Activated CD8-positive, alpha-beta T cell treated with anti-CD3 and anti-CD28 coated beads, Interleukin-2, amount 10 ng/mL, durations not matched to agents 7 days and 5 days (primary cell): ENCODE data around the gene PPP3CA. TPM values are rescaled to one million over a fixed set of nuclear protein-coding genes. Genes with fewer than 3 reads are reported as not detected.

Source experiments
- ATAC-seq: fragments of 150-1000 bp; cut with Tn5 transposase; one replicate; pipeline ENCODE4 v1.10.0; 2021; ENCODE audit warnings: moderate library complexity
- CTCF ChIA-PET: fragments of 350-600 bp; sonication (Branson Sonifier 250); formaldehyde crosslinking; loops from one replicate; lab custom pipeline; 2021; ENCODE audit warnings: antibody characterized with exemption; lab: Charles Lee
- POLR2A ChIA-PET: fragments of 350-600 bp; sonication (Branson Sonifier 250); formaldehyde crosslinking; loops from one replicate; lab custom pipeline; 2021; ENCODE audit warnings: antibody characterized with exemption; lab: Charles Lee
- DNase-seq: peaks from one replicate; pipeline ENCODE4 v3.0.0-alpha.2; 2020
- H3K27ac Mint-ChIP-seq: one replicate; pipeline ENCODE4 v1.8.0; 2021; ENCODE audit warnings: mild to moderate bottlenecking, mixed read lengths
- H3K27me3 Mint-ChIP-seq: one replicate; pipeline ENCODE4 v1.8.0; 2021; ENCODE audit warnings: low read depth, mixed read lengths
- H3K36me3 Mint-ChIP-seq: one replicate; pipeline ENCODE4 v1.8.0; 2021; ENCODE audit warnings: low read depth, mixed read lengths
- H3K4me1 Mint-ChIP-seq: one replicate; pipeline ENCODE4 v1.8.0; 2021; ENCODE audit warnings: low read depth, mixed read lengths
- H3K4me3 Mint-ChIP-seq: one replicate; pipeline ENCODE4 v1.8.0; 2021; ENCODE audit warnings: mild to moderate bottlenecking, mixed read lengths
- H3K9me3 Mint-ChIP-seq: one replicate; pipeline ENCODE4 v1.8.0; 2022; ENCODE audit warnings: mixed read lengths; ENCODE audit not compliant: insufficient read depth
- total RNA-seq, 2 experiments: library from RNA; stranded (reverse); gene quantifications; one replicate each; pipeline ENCODE4 v1.2.3, GENCODE V29; 2021

Gene PPP3CA
- total RNA-seq, 2 experiments from 2014 or later, result 28.6 to 29.0 TPM

DNA sequence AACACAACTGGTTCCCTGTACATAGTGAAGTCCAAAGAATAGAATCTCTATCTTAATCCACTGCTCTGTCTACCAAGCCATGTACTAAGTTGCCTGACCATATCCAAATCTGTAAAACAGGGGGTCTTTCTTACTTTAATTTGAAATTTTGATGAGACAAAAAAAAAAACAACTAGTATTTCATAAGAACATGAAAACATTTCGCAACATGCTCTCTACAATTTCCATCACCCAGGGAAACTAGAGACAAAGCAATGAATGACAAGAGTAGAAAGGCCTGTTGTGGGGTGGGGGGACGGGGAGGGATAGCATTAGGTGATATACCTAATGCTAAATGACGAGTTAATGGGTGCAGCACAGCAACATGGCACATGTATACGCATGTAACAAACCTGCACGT, 279.9 kb downstream of the PPP3CA start:
- ChIA-PET POLR2A (no interaction called here), CTCF (interaction anchor here (1.2 kb wide), 1 partner anchor 34 kb away, joined by 3 read pairs; no protein-coding TSS in a partner anchor)
- Mint-ChIP-seq H3K9me3 (no peaks in the 10 kb centered on the region), H3K4me3 (no peak overlapping the region), H3K36me3 (peaks cover 6% of the 10 kb centered on the region), H3K27me3 (no peaks in the 10 kb centered on the region), H3K4me1 (no peaks in the 10 kb centered on the region), H3K27ac (no peak overlapping the region)
- DNase-seq (no peak), ATAC-seq (no peak)

DNA sequence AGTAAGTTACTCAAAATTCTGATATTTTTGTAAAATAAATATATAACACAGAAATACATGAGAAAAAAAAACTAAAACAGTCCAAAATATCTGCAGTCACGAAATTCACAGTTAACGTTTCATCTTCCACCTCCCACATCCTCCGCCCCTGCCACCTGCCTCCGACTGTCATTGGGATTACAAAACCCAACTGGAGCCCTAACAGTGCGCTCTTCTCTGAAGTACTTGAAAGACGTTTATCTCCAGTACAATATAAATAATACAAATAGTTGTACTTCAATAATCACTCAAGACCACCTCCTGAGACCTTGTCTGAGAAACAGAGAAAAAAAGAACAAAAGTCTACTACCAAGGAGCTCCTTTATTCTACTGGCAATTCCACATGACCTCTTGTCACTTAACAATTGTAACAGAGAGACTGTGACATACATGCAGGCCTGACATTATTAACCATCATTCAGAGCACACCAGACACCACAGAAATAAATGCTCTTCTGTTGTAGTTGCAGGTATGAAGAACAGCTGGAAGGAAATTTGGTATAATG, 280.6 kb downstream of the PPP3CA start:
- H3K27ac Mint-ChIP-seq, result no peak overlapping the region
- H3K36me3 Mint-ChIP-seq, result peaks cover 6% of the 10 kb centered on the region
- no peaks in the 10 kb centered on the region for H3K9me3 Mint-ChIP-seq
- CTCF ChIA-PET, result interaction anchor here (1.2 kb wide), 1 partner anchor 34 kb away, joined by 3 read pairs; no protein-coding TSS in a partner anchor
- no peak for DNase-seq
- POLR2A ChIA-PET, result no interaction called here
- no peak overlapping the region for H3K4me3 Mint-ChIP-seq
- H3K4me1 Mint-ChIP-seq, result no peaks in the 10 kb centered on the region
- ATAC-seq, result no peak
- H3K27me3 Mint-ChIP-seq, result no peaks in the 10 kb centered on the region

DNA sequence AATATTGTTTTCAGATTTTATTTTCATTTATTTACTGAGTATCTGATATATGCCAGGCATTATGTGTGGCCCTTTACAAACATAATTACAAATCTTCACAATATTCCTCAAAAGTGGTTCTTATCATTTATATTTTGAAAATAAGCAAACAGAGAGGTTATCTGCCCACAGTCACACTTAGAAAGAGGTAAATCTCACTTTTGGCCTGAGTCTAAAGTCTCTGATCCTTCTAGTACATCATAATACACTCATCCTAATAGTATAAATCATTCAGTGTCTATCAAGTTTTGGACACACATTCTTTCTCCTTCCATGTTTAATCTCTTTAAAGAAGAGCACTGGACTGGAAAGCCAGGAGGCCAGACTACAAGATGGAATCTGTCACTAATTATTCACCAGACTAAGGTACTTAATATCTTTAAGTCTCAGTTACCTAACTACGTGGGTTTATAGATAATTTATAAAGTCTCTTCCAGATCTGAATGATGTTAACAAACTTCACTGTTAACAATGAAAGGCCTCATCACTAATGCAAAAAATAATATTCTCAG, 281.3 kb downstream of the PPP3CA start:
- Mint-ChIP-seq H3K4me1 (no peaks in the 10 kb centered on the region), H3K27me3 (no peaks in the 10 kb centered on the region), H3K9me3 (no peaks in the 10 kb centered on the region), H3K36me3 (peaks cover 6% of the 10 kb centered on the region), H3K4me3 (no peak overlapping the region), H3K27ac (no peak overlapping the region)
- DNase-seq, result no peak
- POLR2A ChIA-PET, result no interaction called here
- no peak for ATAC-seq
- CTCF ChIA-PET, result interaction anchor here (1.2 kb wide), 1 partner anchor 35 kb away, joined by 3 read pairs; no protein-coding TSS in a partner anchor

DNA sequence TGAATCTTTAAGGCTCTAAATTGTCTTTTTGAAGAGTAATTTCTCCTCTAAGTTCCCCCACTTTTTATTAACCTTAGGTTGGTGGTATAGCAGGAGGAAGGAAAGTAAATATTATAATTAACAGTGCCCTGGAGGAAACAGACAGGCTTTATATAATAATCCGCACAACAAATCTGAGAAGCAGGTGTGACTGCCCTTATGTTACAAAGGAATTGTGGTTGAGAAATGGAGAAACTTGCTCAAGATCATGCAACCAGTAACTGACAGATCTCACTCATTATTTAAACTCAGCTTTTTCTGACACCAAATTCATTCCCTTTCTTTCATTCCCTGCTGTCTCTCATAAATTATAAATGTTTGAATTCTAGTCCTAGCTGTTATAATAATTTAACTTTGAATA, 282.0 kb downstream of the PPP3CA start:
- no peak for ATAC-seq
- no peaks in the 10 kb centered on the region for H3K4me1 Mint-ChIP-seq
- no peak for DNase-seq
- peaks cover 6% of the 10 kb centered on the region for H3K36me3 Mint-ChIP-seq
- no peak overlapping the region for H3K27ac Mint-ChIP-seq
- ChIA-PET POLR2A (no interaction called here), CTCF (no interaction called here)
- no peaks in the 10 kb centered on the region for H3K27me3 Mint-ChIP-seq
- no peak overlapping the region for H3K4me3 Mint-ChIP-seq
- H3K9me3 Mint-ChIP-seq, result no peaks in the 10 kb centered on the region

DNA sequence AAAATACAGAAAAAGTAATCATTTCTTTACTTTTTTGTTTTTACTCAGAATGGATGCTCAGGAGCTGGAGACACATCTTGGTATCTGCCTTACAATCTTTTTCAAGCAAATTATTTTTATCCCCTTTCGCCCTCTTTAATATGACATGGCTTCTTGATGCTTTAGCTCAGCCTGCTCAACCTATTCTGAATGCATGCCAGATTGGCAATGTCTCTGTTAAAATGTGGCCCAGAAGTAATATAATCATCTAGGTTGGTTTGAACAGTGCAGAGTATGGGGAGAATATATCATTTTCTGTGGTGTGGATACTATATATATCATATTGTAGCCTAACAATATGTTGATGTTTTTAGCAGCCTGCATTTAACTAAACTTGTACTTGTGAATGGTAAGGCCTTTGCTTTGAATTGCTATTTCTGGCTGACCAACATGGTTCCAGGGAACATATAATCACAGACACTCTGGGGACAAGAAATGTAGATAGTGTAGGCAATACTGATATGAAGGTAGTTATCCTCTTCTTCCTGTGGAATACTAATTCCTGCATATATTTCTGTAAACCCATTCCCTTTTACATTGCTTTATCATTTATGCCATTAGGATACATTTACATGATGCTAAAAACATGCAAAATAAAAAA, 282.7 kb downstream of the PPP3CA start:
- Mint-ChIP-seq H3K36me3 (peaks cover 6% of the 10 kb centered on the region), H3K4me1 (no peaks in the 10 kb centered on the region), H3K9me3 (no peaks in the 10 kb centered on the region)

DNA sequence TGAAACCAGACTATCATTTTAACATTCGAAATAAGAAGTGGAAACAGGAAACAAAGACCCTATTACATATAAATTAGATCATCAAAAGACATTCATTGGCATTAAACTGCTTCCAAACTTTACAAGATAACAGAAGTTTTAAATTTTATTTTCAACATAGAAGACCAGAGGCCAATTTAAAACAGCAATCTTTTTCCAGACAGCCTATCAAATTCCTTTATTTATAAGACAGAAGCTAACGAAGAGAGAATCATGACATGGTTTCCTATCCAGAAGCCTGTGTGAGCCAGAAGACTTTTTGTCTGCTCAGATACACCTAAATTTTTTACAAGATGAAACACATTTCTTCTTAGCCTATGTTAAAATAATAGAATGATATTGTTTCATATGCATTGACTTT, 291.9 kb downstream of the PPP3CA start:
- ChIA-PET POLR2A (no interaction called here), CTCF (no interaction called here)
- H3K4me1 Mint-ChIP-seq, result no peaks in the 10 kb centered on the region
- H3K36me3 Mint-ChIP-seq, result peaks cover 2% of the 10 kb centered on the region
- H3K9me3 Mint-ChIP-seq, result no peaks in the 10 kb centered on the region
- no peak for ATAC-seq
- no peak overlapping the region for H3K27ac Mint-ChIP-seq
- DNase-seq, result no peak
- no peaks in the 10 kb centered on the region for H3K27me3 Mint-ChIP-seq
- no peak overlapping the region for H3K4me3 Mint-ChIP-seq

More for the DNA sequence above, 282.7 kb downstream of the PPP3CA start:
- H3K4me3 Mint-ChIP-seq, result no peak overlapping the region
- H3K27ac Mint-ChIP-seq, result no peak overlapping the region
- ChIA-PET CTCF (no interaction called here), POLR2A (no interaction called here)
- ATAC-seq, result no peak
- no peaks in the 10 kb centered on the region for H3K27me3 Mint-ChIP-seq
- no peak for DNase-seq

DNA sequence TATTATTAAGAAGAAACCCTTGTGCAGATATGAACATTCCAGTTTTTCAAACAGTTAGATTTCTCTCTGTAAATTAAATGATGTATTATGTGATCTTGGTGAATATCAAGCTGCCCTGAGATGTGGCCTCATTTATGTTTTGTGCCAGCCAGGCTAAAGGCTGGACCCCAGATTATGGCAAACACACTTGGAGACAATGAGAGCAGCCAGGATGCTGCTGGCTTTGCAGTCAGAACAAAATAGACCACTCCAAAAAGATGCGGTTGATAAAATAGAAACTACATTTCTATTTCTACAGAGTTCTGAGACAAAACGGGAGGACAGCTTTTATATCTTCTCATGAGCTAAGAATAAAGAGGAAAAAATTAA, 296.5 kb downstream of the PPP3CA start:
- Mint-ChIP-seq H3K4me1 (no peaks in the 10 kb centered on the region), H3K27ac (no peak overlapping the region), H3K4me3 (no peak overlapping the region), H3K36me3 (peaks cover 5% of the 10 kb centered on the region), H3K27me3 (no peaks in the 10 kb centered on the region), H3K9me3 (no peaks in the 10 kb centered on the region)
- DNase-seq (no peak), ATAC-seq (no peak)
- ChIA-PET POLR2A (no interaction called here), CTCF (interaction anchor here (1.0 to 1.6 kb wide), 2 partner anchors 13 to 30 kb away, joined by 4 to 6 read pairs; no protein-coding TSS in a partner anchor)

DNA sequence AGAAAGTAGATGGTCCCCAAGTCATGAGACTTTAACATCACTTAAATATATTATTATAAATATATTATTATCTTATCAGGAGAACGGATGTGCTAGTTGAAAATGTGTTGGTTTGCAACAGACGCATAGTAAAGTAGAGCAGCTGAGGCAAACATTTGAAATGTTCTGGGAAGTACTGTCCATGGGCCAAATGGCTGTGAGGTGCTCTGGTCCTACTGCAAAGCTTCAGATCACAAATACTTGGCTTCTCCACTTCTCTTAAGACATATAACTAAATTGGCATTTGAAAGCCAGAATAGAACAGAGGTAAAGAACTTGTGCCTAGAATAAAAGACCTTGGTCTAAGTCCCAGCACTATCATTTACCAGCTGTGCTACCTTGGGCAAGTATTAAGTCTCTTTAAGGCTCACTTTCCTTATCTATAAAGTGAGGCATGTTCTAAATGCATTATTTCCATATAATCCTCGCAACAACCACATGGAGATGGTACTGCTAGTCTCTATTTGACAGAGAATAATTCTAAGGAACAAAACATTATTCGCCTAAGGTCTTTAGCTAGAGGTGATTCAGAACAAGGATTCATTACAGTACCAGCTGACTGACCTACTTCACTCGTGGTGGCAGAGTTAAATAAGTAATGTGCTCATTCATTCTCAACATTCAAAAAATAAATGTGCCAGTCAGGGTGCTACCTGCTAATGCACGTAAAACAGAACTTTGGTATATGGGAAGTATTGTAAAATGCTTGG, 297.1 kb downstream of the PPP3CA start:
- Mint-ChIP-seq H3K4me3 (no peak overlapping the region), H3K4me1 (no peaks in the 10 kb centered on the region), H3K36me3 (peaks cover 5% of the 10 kb centered on the region), H3K27ac (no peak overlapping the region), H3K27me3 (no peaks in the 10 kb centered on the region), H3K9me3 (no peaks in the 10 kb centered on the region)
- DNase-seq (no peak), ATAC-seq (no peak)
- CTCF ChIA-PET, result interaction anchor here (1.0 kb wide), 1 partner anchor 12 kb away, joined by 4 read pairs; no protein-coding TSS in a partner anchor
- POLR2A ChIA-PET, result no interaction called here

DNA sequence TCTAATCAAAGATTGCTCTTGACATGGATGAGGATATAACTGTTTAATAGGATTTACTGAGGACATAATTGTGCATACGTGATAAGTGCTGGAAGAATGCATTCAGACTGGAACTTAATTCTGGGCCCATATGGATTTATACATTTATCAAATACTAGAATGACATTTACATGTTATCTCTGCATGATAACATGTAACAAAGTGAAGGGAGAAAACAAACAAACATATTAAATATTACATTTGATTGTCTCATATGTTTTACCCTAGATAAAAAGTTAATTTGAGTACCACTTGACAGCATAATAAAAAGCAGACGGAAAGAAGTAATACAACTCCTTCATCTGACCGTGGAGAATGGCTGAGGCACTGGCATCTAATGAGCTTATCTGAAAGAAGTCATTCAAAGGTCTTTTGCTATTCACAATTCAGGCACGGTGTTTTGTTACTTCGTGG, 297.8 kb downstream of the PPP3CA start:
- peaks cover 5% of the 10 kb centered on the region for H3K36me3 Mint-ChIP-seq
- H3K4me3 Mint-ChIP-seq, result no peak overlapping the region
- no peak overlapping the region for H3K27ac Mint-ChIP-seq
- POLR2A ChIA-PET, result no interaction called here
- no peak for ATAC-seq
- H3K27me3 Mint-ChIP-seq, result no peaks in the 10 kb centered on the region
- H3K9me3 Mint-ChIP-seq, result no peaks in the 10 kb centered on the region
- no peaks in the 10 kb centered on the region for H3K4me1 Mint-ChIP-seq
- CTCF ChIA-PET, result interaction anchor here (0.6 kb wide), 1 partner anchor 60 kb away, joined by 3 read pairs; no protein-coding TSS in a partner anchor
- no peak for DNase-seq

DNA sequence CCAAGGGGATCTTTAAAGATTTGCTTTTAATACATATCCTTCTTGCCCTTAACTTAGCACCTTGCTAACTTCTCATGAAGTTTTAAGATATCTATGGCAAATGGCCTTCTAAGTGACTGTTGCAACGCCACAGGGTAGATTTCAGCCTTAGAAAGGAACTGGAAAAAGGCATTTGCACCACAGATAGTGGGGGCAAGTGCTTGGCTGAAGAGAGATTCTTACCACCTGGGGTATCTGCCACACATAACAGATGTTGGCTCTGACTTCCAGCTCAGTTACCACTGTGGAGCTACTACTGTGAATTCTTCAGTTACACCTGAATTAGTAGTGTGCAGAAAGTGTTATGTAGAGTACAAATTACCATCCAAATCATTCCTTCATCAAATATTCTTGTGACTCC, 302.6 kb downstream of the PPP3CA start:
- POLR2A ChIA-PET, result no interaction called here
- H3K27ac Mint-ChIP-seq, result no peak overlapping the region
- CTCF ChIA-PET, result no interaction called here
- ATAC-seq, result no peak
- H3K4me1 Mint-ChIP-seq, result peaks cover 6% of the 10 kb centered on the region
- H3K36me3 Mint-ChIP-seq, result peaks cover 7% of the 10 kb centered on the region
- no peak for DNase-seq
- H3K27me3 Mint-ChIP-seq, result no peaks in the 10 kb centered on the region
- H3K4me3 Mint-ChIP-seq, result no peak overlapping the region
- H3K9me3 Mint-ChIP-seq, result no peaks in the 10 kb centered on the region

DNA sequence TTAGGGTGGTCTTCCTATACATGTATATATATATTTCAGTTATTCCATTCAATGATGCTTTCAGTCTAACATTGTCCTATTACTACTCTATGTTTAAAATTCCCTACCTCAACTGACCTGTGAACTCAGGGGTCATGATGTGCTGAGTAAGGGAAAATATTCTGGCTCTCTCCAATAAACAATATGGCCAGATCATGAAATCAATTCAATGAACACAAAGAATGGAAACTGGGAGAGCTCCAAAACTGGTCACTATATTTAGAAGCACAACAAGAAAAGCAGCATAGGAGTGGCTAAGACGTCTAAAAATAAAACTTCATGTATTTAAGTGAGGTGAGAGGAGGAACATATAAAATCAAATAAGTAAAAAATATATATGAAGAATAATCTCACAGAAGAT, 304.5 kb downstream of the PPP3CA start:
- no peaks in the 10 kb centered on the region for H3K27me3 Mint-ChIP-seq
- DNase-seq (no peak), ATAC-seq (no peak)
- peaks cover 22% of the 10 kb centered on the region for H3K4me1 Mint-ChIP-seq
- H3K4me3 Mint-ChIP-seq, result no peak overlapping the region
- H3K9me3 Mint-ChIP-seq, result no peaks in the 10 kb centered on the region
- peaks cover 14% of the 10 kb centered on the region for H3K36me3 Mint-ChIP-seq
- no peak overlapping the region for H3K27ac Mint-ChIP-seq
- ChIA-PET POLR2A (no interaction called here), CTCF (no interaction called here)

DNA sequence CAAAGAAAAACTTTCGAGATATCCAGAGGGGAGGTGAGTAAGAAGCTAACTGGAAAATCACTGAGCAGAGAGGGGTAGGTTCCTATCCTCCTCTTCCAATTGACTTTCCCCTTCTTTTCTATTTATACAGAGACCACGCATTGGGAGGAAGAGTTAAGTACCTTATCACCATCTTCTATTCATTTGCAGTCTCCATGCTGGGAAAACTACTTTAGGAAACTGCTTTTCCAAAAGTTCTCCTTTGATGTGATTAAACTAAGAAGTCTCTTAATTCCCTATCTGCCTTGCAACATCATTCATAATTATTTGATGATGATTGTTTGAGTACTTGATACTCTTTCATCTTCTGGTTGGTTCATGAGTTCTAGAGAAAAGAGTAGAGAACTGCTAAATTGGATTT, 306.6 kb downstream of the PPP3CA start:
- H3K27ac Mint-ChIP-seq, result no peak overlapping the region
- ATAC-seq (no peak), DNase-seq (no peak)
- no peaks in the 10 kb centered on the region for H3K27me3 Mint-ChIP-seq
- H3K9me3 Mint-ChIP-seq, result no peaks in the 10 kb centered on the region
- ChIA-PET POLR2A (no interaction called here), CTCF (no interaction called here)
- no peak overlapping the region for H3K4me3 Mint-ChIP-seq
- H3K4me1 Mint-ChIP-seq, result peaks cover 31% of the 10 kb centered on the region
- H3K36me3 Mint-ChIP-seq, result peaks cover 17% of the 10 kb centered on the region
